Activated naive CD4-positive, alpha-beta T cell treated with anti-CD3 and anti-CD28 coated beads, Interleukin-2, amount 10 ng/mL, durations not matched to agents 5 hours and 36 hours (primary cell): ENCODE measurements around the gene ACTL9. TPM values are rescaled to one million over a fixed set of nuclear protein-coding genes. Genes with fewer than 3 reads are reported as not detected.

Experiments used
- total RNA-seq, 2 experiments: library from RNA; stranded (reverse); gene quantifications; one replicate each; pipeline ENCODE4 v1.2.3, GENCODE V29; 2021

The ACTL9 gene, protein sequence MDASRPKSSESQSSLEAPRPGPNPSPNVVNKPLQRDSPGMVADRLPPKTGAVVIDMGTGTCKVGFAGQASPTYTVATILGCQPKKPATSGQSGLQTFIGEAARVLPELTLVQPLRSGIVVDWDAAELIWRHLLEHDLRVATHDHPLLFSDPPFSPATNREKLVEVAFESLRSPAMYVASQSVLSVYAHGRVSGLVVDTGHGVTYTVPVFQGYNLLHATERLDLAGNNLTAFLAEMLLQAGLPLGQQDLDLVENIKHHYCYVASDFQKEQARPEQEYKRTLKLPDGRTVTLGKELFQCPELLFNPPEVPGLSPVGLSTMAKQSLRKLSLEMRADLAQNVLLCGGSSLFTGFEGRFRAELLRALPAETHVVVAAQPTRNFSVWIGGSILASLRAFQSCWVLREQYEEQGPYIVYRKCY
- total RNA-seq = not detected

GRCh38 chr19:8698433-8699063, at the start of gene ACTL9:
TSS of gene ACTL9 (minus strand) at chr19:8698795. CDS start at chr19:8698701, 94 bp downstream.

DNA sequence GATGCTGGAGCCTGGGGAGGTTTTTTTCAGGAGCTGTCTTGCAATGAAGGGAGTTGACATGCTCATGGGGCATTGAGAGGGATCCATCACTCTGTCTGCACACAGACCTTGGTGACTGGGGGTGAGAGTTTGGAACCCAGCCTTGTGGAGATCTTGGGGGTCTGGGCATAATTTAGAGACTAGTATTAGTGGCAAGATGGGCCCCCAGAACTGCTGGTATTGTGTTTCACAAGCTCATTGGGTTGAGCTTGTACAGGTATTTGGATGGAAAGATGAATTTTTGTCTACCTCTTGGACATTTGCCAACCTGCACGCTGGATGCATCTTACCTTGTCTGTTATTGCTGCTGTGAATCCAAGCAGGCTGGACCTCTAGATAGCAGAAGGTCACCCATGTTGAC, 22.7 kb upstream of the ACTL9 start, which contains the start of gene OR2Z1:
TSS of gene OR2Z1 (plus strand) at position 301 of the 400 bp plus-strand sequence. CDS start 9,395 bp downstream, outside the sequence.

Other genes with a start within 250 kb of the ACTL9 start
- 1 to 10 TPM; 1.2 to 1.3 TPM for gene PRAM1, start 196.2 kb downstream of the ACTL9 start, total RNA-seq
- 10 to 100 TPM; 40.1 to 45.5 TPM for gene ZNF414, start 184.6 kb downstream of the ACTL9 start, total RNA-seq
- 100 to 1,000 TPM; 250 to 269 TPM for gene MYO1F, start 121.4 kb downstream of the ACTL9 start, total RNA-seq
- 10 to 100 TPM; 19.3 to 24.7 TPM for gene ADAMTS10, start 88.1 kb downstream of the ACTL9 start, total RNA-seq
- gene NFILZ, start 68.2 kb downstream of the ACTL9 start, total RNA-seq = not detected
- not detected for gene OR2Z1, start 22.8 kb upstream of the ACTL9 start, total RNA-seq
- 10 to 100 TPM; 27.2 to 30.1 TPM for gene ZNF558, start 133.5 kb upstream of the ACTL9 start, total RNA-seq
- not detected for gene MBD3L1, start 133.6 kb upstream of the ACTL9 start, total RNA-seq